ENCODE measurements around the gene SUSD1. TPM values are rescaled to one million over a fixed set of nuclear protein-coding genes. Genes with fewer than 3 reads are reported as not detected.

The SUSD1 gene
- 20.4 and 29.9 TPM in 2 replicates for total RNA-seq

GRCh38 chr9:112174965-112175795 is at the start of gene SUSD1:
Gene SUSD1, minus strand, starts transcription at chr9:112175297. Its CDS starts 62 bp downstream, at chr9:112175235.

Small RNA genes within 50 kb of the gene (small RNA-seq; reads per million reads assigned to genes)
- not detected for gene RF00019
- not detected for gene RNU6-710P
- gene RNU6-855P, result 0.34 reads per million

Other genes with a start within 250 kb of the SUSD1 start
- 44.4 and 50.8 TPM in 2 replicates for gene PTBP3, start 158.3 kb upstream of the SUSD1 start, total RNA-seq
- 61.4 and 62.9 TPM in 2 replicates for gene HSDL2, start 204.8 kb upstream of the SUSD1 start, total RNA-seq

All from articular chondrocyte of knee joint (primary cell).